ENCODE results near the gene HMGCS1.
"Not testable (repeated sequence)": the region's sequence is repeated elsewhere in the genome, so short reads cannot be mapped to it uniquely, and the experiment has no call there.

Gene HMGCS1

GRCh38 chr5:43312076-43312661, 1.0 kb downstream of the HMGCS1 start:
- no peak for DNase-seq (ENCODE audit: low read depth in 2 of 2)

GRCh38 chr5:43309637-43310036, 3.6 kb downstream of the HMGCS1 start:
- no peak for DNase-seq (ENCODE audit: low read depth in 2 of 2)

GRCh38 chr5:43309122-43309521, 4.1 kb downstream of the HMGCS1 start:
- DNase-seq (ENCODE audit: low read depth in 2 of 2) = no peak

DNA sequence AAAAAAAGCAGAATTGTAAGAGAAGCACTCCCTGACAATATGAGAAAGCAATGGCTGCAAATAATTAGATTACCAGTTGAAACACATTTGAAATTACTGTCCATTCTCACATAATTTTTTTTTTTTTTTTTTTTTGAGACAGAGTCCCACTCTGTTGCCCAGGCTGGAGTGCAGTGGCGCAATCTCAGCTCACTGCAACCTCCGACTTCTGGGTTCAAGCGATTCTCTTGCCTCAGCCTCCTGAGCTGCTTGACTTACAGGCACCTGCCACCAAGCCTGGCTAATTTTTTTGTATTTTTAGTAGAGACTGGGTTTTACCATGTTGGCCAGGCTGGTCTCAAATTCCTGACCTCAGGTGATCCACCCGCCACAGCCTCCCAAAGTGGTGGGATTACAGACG, 6.3 kb downstream of the HMGCS1 start:
- DNase-seq (ENCODE audit: low read depth in 2 of 2) = not testable (repeated sequence)

DNA sequence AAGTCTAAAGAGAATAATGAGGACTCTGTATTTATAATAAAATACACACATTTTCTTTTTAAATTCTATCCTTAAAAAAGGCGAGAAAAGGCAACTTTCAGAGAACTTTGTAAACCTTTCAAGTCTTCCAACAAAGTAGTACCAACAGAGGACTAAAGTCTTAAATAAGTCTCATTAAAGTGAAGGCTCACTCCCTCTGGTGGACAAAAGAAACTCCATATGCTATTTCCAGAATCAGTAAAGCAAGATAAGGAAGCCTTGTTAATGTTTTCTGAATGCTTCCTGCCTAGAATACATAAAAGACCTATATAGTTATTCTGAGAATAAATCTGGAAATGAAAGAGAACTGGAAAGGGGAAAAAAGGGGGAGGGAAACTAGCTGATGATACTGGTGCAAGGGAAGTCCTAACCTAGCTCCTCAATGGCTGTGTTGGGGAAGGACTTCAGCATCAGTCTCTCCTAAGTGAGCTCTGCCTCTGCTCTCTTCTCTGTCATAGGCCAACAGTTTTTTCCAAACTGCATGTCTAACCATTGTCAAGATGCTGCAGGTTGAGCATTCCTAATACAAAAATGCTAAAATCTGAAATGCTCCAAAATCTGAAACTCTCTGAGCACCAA, 7.2 kb downstream of the HMGCS1 start:
- no peak for DNase-seq (ENCODE audit: low read depth in 2 of 2)

DNA sequence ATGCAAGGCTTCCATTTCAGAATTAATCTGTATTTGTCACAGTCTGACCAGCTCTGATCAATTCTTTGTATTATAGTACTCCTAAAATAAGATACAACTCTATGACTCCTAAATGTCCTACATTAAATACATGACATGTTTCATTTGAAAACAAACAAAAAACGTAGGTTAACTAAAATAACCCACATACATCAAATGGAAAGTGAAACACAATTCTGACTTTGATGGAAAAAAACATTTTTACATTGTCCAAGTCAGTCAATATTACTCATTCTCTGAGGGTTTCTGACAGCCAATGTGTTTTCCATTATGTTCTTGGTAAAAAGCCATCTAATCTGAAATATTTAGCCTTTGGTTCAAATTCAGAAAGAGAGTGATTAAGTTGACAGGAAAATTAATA, 8.7 kb downstream of the HMGCS1 start:
- DNase-seq (ENCODE audit: low read depth in 2 of 2) = no peak

DNA sequence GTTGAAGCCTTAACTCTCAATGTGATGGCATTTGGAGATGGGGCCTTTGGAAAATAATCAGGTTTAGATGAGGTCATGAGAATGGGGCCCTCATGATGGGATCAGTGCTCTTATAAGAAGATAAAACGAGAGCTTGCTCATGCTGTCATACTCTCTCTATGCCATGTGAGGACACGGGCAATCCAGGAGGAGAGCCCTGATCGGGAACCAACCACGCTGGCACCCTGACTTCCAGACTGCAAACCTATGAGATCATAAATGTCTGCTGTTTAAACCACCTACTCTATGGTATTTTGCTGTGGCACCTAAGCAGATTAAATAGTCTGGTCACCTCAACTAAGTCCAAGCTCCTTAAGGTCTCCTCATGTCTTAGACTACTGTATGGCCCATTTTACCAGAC, 10.0 kb downstream of the HMGCS1 start:
- DNase-seq (ENCODE audit: low read depth in 2 of 2) = no peak

DNA sequence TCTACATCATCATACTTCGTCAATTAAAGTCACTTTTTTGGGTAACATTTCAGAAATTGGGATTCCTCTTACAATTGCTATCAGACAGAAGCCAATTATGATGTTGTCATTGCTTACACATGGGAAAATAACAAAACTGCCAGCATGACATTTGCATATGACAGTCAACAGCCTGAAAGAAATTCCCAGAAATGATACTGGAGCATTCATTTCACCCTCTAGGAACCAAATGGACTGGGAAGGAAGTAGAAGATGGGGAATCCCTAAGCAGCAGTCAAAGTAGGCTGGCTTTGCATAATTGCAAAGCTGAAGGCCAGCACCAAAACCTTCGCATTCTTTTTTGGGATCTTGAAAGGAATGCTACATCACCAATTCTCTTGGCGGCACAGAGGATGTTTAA, 10.7 kb downstream of the HMGCS1 start:
- DNase-seq (ENCODE audit: low read depth in 2 of 2) = no peak

DNA sequence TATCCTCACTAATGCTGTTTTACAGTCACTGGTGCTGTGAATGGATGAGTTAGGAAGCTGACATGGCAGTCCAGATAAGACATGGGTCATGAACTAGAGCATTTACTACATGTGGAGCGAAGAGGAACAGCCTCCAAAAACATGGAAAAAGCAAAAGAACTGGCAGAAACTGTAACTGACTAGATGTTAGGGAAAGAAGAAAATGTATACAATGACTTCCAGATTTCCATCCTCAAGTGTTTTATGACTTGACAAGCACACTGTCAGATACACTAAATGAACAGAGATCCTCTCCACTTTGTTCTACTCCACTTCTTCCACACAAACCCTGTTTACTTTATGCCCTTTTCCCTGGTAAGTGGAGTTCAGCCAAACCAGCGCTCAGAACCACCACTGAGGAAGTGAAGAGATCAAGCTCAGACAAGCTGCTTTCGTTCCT, 11.5 kb downstream of the HMGCS1 start:
- DNase-seq (ENCODE audit: low read depth in 2 of 2) = no peak

DNA sequence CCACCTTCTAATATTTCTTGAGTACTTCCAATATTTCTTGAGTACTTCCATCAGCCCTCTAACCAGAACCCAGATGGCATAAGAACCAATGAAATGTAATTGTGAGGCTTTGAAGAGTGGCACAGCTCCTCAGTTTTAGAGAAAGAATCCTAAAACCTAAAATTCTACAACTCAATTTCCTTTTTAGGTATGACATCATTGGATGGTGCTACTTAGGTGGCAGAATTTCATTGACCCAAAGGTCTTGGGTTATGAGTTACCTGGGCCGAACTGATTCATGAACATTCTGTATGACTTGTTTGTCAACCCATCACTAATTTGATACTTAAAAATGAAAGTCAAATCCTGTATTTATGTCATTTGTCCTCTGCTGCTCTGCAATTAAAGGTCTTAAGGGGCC, 13.1 kb downstream of the HMGCS1 start:
- no peak for DNase-seq (ENCODE audit: low read depth in 2 of 2)

DNA sequence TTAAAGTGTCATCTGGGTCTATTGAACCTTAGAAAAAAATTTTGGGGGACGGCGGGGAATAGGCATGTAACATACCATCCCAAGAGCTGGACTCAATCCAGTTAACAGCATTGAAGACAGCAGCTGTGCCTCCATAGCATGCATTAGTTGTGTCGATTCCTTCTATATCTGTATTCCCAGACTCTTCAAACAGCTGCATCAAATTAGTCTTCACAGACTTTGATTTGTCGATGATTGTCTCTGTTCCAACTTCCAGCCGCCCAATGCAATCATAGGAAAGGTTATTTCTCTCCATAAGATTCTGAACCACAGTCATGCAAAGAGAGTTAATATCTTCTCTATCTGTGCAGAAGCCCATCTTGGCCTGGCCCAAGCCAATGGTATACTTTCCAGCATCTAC, 14.8 kb downstream of the HMGCS1 start:
- no peak for DNase-seq (ENCODE audit: low read depth in 2 of 2)

DNA sequence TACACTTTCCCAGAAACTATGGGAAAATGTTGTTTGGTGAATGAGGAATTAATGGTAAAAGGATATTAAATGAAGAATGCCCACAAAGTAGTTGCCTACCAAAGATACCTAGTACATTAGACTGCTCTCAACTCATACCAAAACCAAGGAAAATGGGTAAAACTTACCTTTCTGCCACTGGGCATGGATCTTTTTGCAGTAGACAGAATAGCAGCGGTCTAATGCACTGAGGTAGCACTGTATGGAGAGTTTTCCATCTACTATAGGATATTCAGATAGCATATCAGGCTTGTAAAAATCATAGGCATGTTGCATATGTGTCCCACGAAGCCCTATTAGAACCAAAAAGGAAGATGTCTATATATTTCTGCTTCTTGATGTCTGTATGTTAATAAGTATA, 16.4 kb downstream of the HMGCS1 start:
- no peak for DNase-seq (ENCODE audit: low read depth in 2 of 2)

DNA sequence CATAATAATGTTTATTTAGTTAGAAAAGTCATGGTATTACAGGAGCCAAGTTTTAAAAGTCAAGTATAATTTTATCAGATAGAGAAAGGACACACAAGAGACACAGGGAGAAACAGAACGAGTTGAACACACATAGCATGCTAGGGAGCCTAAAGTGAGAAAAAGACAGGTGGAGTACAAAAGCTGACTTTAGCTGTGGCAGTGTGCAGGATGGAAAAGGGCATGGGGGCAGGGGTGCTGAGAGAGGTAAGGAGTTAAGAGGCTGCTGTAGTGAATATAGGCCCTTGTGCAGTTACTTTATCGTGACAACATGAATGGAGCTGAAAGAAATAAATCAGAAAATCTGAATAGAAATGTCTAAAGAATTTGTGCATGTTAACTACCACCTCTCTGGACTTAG, 18.0 kb downstream of the HMGCS1 start:
- DNase-seq (ENCODE audit: low read depth in 2 of 2) = no peak

GRCh38 chr5:43294226-43294625, 19.0 kb downstream of the HMGCS1 start:
- DNase-seq (ENCODE audit: low read depth in 2 of 2) = no peak

GRCh38 chr5:43290726-43291125, 22.5 kb downstream of the HMGCS1 start:
- DNase-seq (ENCODE audit: low read depth in 2 of 2) = no peak

GRCh38 chr5:43288269-43288831, 24.9 kb downstream of the HMGCS1 start:
- no peak for DNase-seq (ENCODE audit: low read depth in 2 of 2)

- no peak for DNase-seq (ENCODE audit: low read depth in 2 of 2)
Measured at GRCh38 chr5:43287493-43287892, 25.7 kb downstream of the HMGCS1 start.

DNA sequence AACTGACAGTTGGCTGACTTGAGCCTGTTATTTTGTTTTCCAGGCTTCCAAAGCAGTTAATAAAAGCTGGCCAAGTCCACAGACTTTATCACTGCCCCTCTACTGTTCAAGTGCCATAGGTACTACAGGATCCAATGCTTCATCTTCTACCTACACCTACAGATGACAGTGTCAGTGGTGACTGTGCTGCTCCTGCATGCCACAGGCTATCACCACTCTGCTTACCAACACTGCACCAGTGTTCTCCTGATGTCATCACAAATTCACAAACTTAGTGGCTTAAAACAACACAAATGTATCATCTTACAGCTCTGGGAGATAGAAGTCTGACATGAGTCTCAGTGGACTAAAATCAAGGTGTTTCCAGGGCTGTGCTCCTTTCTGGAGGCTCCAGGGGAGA, 26.6 kb downstream of the HMGCS1 start:
- no peak for DNase-seq (ENCODE audit: low read depth in 2 of 2)

DNA sequence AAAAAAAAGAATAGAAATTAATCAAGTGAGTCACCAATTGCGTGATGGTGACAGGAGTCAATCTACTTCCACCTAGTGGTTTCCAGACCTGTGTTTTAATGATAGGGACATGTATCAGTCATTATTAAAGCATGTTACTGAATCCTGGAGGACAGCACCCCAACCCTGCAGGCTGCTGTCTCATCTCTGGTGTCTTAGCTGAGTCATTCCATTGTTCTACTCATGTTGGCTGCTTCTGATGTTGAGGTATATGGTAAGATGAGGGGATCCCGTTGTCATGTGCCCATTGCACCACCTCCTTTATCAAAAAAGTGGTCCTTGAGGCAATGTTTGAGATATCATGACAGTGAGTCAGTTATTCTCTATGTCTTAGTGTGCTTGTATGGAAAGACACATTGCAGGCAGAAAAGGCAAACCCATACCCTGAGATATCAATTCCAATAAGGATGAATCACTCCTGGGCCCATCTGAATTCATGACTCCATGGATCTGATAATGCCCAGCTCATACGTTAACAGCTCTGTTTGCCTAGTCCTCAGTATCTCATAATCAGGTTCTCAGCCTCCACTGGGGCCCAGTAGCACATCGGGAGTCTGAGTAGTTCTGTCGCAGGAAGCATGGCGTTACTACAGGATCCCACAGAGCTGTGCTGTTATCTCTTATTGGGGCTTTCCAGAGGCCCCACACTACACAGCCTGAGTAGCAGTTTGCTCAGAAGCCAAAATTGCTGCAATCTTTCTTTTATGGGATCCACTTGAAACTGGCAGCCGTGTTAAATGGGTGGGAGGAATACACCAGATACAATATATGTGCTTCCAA, 31.2 kb downstream of the HMGCS1 start:
- no peak for DNase-seq (ENCODE audit: low read depth in 2 of 2)

DNA sequence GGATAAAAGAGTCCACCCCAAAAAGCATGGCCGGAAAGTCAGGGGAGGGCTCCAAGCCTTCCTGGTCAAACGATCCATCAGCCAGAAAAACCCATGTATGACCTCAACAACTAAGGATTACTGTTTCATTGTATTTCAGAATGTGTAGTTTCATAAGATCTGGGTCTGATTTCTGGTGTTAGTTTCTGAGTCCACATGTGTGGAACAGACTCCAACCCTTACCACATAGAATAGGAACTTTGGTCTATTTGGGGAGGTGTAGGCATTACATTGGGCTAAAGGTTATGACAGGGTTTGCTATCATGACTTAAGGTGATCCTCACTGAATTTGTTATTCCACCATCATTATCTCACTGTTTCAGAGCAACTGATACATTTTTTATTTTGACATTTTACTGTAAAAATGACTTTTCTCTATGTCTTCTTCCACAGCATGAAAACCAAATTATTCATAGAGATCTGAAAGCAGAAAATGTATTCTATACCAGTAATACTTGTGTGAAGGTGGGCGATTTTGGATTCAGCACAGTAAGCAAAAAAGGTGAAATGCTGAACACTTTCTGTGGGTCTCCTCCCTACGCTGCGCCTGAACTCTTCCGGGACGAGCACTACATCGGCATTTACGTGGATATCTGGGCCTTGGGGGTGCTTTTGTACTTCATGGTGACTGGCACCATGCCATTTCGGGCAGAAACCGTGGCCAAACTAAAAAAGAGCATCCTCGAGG, 33.5 kb downstream of the HMGCS1 start:
- no peak for DNase-seq (ENCODE audit: low read depth in 2 of 2)

DNA sequence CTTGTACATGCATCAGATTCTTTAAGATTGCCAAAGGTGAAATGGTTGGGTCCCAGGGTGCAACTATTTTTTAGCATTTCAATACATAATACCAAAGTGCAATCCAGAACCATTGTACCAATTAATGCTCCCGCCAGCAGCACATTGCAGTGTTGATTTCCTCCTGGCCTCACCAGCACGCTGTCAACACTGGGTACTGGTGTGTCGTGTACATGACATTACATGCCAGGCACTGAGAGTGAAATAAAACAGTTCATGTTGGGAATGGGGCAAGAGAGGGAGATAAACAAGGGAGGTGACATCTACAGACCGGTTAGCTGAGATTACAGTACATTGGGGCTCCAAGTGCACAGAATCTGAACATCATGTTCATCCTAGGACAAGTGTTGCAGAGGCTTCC, 37.8 kb downstream of the HMGCS1 start:
- DNase-seq (ENCODE audit: low read depth in 2 of 2) = no peak

- DNase-seq (ENCODE audit: low read depth in 2 of 2) = no peak
Measured at GRCh38 chr5:43274435-43275114, 38.6 kb downstream of the HMGCS1 start.
